ENCODE results near the gene TRMT10B.

Gene TRMT10B

GRCh38 chr9:37749129-37749528 is 4.5 kb upstream of the TRMT10B start:
- no peak for TF ChIP-seq REST (IDR thresholded peaks at IDR 0.05; ENCODE audit: insufficient read depth in 1 of 2, low read depth in 2 of 2, low read length in 2 of 2)
- no peak for TF ChIP-seq TAF1 (IDR thresholded peaks at IDR 0.05; ENCODE audit: borderline replicate concordance, insufficient read depth, low read length)
- no peak for TF ChIP-seq FOXP2 (optimal IDR thresholded peaks at IDR 0.05; ENCODE audit: borderline replicate concordance, extremely low read depth, extremely low read length, insufficient read depth)
- TF ChIP-seq POLR2AphosphoS5 (IDR thresholded peaks at IDR 0.05; ENCODE audit: low read depth, low read length) = no peak
- no peak for TF ChIP-seq SIN3A (IDR thresholded peaks at IDR 0.05; ENCODE audit: borderline replicate concordance, insufficient read depth, low read length)

- TF ChIP-seq REST (IDR thresholded peaks at IDR 0.05; ENCODE audit: insufficient read depth in 1 of 2, low read depth in 2 of 2, low read length in 2 of 2) (no peak), TAF1 (IDR thresholded peaks at IDR 0.05; ENCODE audit: borderline replicate concordance, insufficient read depth, low read length) (no peak), POLR2AphosphoS5 (IDR thresholded peaks at IDR 0.05; ENCODE audit: low read depth, low read length) (no peak), SIN3A (IDR thresholded peaks at IDR 0.05; ENCODE audit: borderline replicate concordance, insufficient read depth, low read length) (no peak), FOXP2 (optimal IDR thresholded peaks at IDR 0.05; ENCODE audit: borderline replicate concordance, extremely low read depth, extremely low read length, insufficient read depth) (no peak)
Observed at GRCh38 chr9:37751186-37751585, 2.4 kb upstream of the TRMT10B start.

GRCh38 chr9:37752642-37753488 is 740 bp upstream of the TRMT10B start:
- TF ChIP-seq FOXP2 (optimal IDR thresholded peaks at IDR 0.05; ENCODE audit: borderline replicate concordance, extremely low read depth, extremely low read length, insufficient read depth) = no peak
- no peak for TF ChIP-seq REST (IDR thresholded peaks at IDR 0.05; ENCODE audit: insufficient read depth in 1 of 2, low read depth in 2 of 2, low read length in 2 of 2)
- no peak for TF ChIP-seq TAF1 (IDR thresholded peaks at IDR 0.05; ENCODE audit: borderline replicate concordance, insufficient read depth, low read length)
- TF ChIP-seq SIN3A (IDR thresholded peaks at IDR 0.05; ENCODE audit: borderline replicate concordance, insufficient read depth, low read length) = no peak
- no peak for TF ChIP-seq POLR2AphosphoS5 (IDR thresholded peaks at IDR 0.05; ENCODE audit: low read depth, low read length)

- no peak for TF ChIP-seq FOXP2 (optimal IDR thresholded peaks at IDR 0.05; ENCODE audit: borderline replicate concordance, extremely low read depth, extremely low read length, insufficient read depth)
- TF ChIP-seq TAF1 (IDR thresholded peaks at IDR 0.05; ENCODE audit: borderline replicate concordance, insufficient read depth, low read length) = no peak
- TF ChIP-seq REST (IDR thresholded peaks at IDR 0.05; ENCODE audit: insufficient read depth in 1 of 2, low read depth in 2 of 2, low read length in 2 of 2) = no peak
- no peak for TF ChIP-seq SIN3A (IDR thresholded peaks at IDR 0.05; ENCODE audit: borderline replicate concordance, insufficient read depth, low read length)
- TF ChIP-seq POLR2AphosphoS5 (IDR thresholded peaks at IDR 0.05; ENCODE audit: low read depth, low read length) = no peak
Observed at GRCh38 chr9:37758747-37759146, 5.1 kb downstream of the TRMT10B start.
